ENCODE results near the gene SLC8B1.
A peak's percentile ranks its signal among the peaks of the same experiment; 100 is the strongest.

The SLC8B1 gene

GRCh38 chr12:113334786-113335539 is at the start of gene SLC8B1:
Gene SLC8B1 (minus strand): TSS chr12:113335109. CDS start chr12:113332878, 2,231 bp downstream.
- peak; percentile 26 to 36 for DNase-seq (ENCODE audit: low read depth in 2 of 2)

- DNase-seq (ENCODE audit: low read depth in 2 of 2) = no peak
These were observed 47.3 kb upstream of the SLC8B1 start for GRCh38 chr12:113382206-113382605.

GRCh38 chr12:113381220-113381619 is 46.3 kb upstream of the SLC8B1 start:
- DNase-seq (ENCODE audit: low read depth in 2 of 2) = no peak

GRCh38 chr12:113378291-113378690 is 43.4 kb upstream of the SLC8B1 start:
- no peak for DNase-seq (ENCODE audit: low read depth in 2 of 2)

GRCh38 chr12:113374823-113375428 is 40.0 kb upstream of the SLC8B1 start:
- DNase-seq (ENCODE audit: low read depth in 2 of 2) = no peak

GRCh38 chr12:113373969-113374368 is 39.1 kb upstream of the SLC8B1 start:
- DNase-seq (ENCODE audit: low read depth in 2 of 2) = no peak

- no peak for DNase-seq (ENCODE audit: low read depth in 2 of 2)
These were observed 38.5 kb upstream of the SLC8B1 start for GRCh38 chr12:113373440-113373839.

- no peak for DNase-seq (ENCODE audit: low read depth in 2 of 2)
These were observed 37.5 kb upstream of the SLC8B1 start for GRCh38 chr12:113372371-113372770.

- no peak for DNase-seq (ENCODE audit: low read depth in 2 of 2)
These were observed 36.9 kb upstream of the SLC8B1 start for GRCh38 chr12:113371808-113372207.

- DNase-seq (ENCODE audit: low read depth in 2 of 2) = no peak
These were observed 36.2 kb upstream of the SLC8B1 start for GRCh38 chr12:113370923-113371682.

GRCh38 chr12:113369391-113369985 is 34.6 kb upstream of the SLC8B1 start:
- DNase-seq (ENCODE audit: low read depth in 2 of 2) = no peak

GRCh38 chr12:113368331-113368730 is 33.4 kb upstream of the SLC8B1 start:
- DNase-seq (ENCODE audit: low read depth in 2 of 2) = no peak

GRCh38 chr12:113366827-113367226 is 31.9 kb upstream of the SLC8B1 start:
- no peak for DNase-seq (ENCODE audit: low read depth in 2 of 2)

- DNase-seq (ENCODE audit: low read depth in 2 of 2) = no peak
These were observed 30.9 kb upstream of the SLC8B1 start for GRCh38 chr12:113365639-113366395.

GRCh38 chr12:113364698-113365097 is 29.8 kb upstream of the SLC8B1 start:
- DNase-seq (ENCODE audit: low read depth in 2 of 2) = no peak

GRCh38 chr12:113361574-113362370 is 26.9 kb upstream of the SLC8B1 start:
- DNase-seq (ENCODE audit: low read depth in 2 of 2) = no peak

- DNase-seq (ENCODE audit: low read depth in 2 of 2) = no peak
These were observed 25.2 kb upstream of the SLC8B1 start for GRCh38 chr12:113359939-113360748.

- peak in 1 of 2 experiments; percentile 5 for DNase-seq (ENCODE audit: low read depth in 2 of 2)
These were observed 24.4 kb upstream of the SLC8B1 start for GRCh38 chr12:113359133-113359938.
